HepG2 (cell line): ENCODE data around the gene RUNX2. TPM values are rescaled to one million over a fixed set of nuclear protein-coding genes. Genes with fewer than 3 reads are reported as not detected.

Experiments used
- ATAC-seq: fragments of 200-7000 bp; cut with Tn5 transposase; 3 replicates; pipeline ENCODE4 v1.9.1; 2020; ENCODE audit warnings: mild to moderate bottlenecking, moderate library complexity
- BruUV-seq: library from RNA; stranded (reverse); fragments of 400-500 nt; replicated peaks from 2 replicates; lab custom pipeline; 2021; lab: Mats Ljungman, UMichigan
- CTCF ChIA-PET: fragments of 300-600 bp; formaldehyde crosslinking; extraction: SDS; loops from one replicate; lab custom pipeline; 2021; ENCODE audit warnings: low total read pairs, inconsistent platforms, low intra/inter-chr PET ratio; lab: Yijun Ruan, JAX
- POLR2A ChIA-PET: fragments of 350-600 bp; sonication (Branson Sonifier 250); formaldehyde crosslinking; loops from one replicate; lab custom pipeline; 2020; ENCODE audit warnings: antibody characterized with exemption, inconsistent platforms; lab: Yijun Ruan, JAX
- DNase-seq: peaks from one replicate; pipeline ENCODE4 v3.0.0-alpha.2; 2015; ENCODE audit warnings: low spot score
- FAIRE-seq: peaks from 3 replicates; lab custom pipeline; 2011; peaks lifted over from hg19 to GRCh38; lab: Jason Lieb, UNC
- H2AFZ ChIP-seq: one replicate; pipeline ENCODE4 v1.6.1; 2011; ENCODE audit warnings: low read length, inconsistent platforms
- H3K27ac ChIP-seq: fragments of 300-600 bp; 3 replicates; pipeline ENCODE4 v1.8.0; 2011; ENCODE audit warnings: mixed run types, mild to moderate bottlenecking, mixed read lengths, low read length, inconsistent platforms; ENCODE audit not compliant: insufficient read depth; ENCODE audit errors: extremely low read length
- H3K27me3 ChIP-seq, 2 experiments: fragments of 200-600 bp in 1 of 2; 2 replicates in 1 of 2; 3 replicates in 1 of 2; pipeline versions ENCODE4 v1.6.0 to v1.8.0; 2011; ENCODE audit warnings: low read length in 2 of 2, mild to moderate bottlenecking in 2 of 2, moderate library complexity in 2 of 2, inconsistent platforms in 1 of 2; ENCODE audit not compliant: insufficient read depth in 2 of 2, control insufficient read depth in 1 of 2
- H3K36me3 ChIP-seq, 2 experiments: fragments of 200-600 bp in 1 of 2; replicated peaks in 1 of 2; 2 replicates in 1 of 2; 3 replicates in 1 of 2; pipeline versions ENCODE4 v1.5.1 to v1.8.0; 2011; ENCODE audit warnings: low read length in 2 of 2, inconsistent platforms in 1 of 2; ENCODE audit not compliant: insufficient read depth in 2 of 2, control insufficient read depth in 1 of 2
- H3K4me1 ChIP-seq: 2 replicates; pipeline ENCODE4 v1.5.1; 2012; ENCODE audit warnings: low read length, inconsistent platforms; ENCODE audit not compliant: insufficient read depth
- H3K4me2 ChIP-seq: 2 replicates; pipeline ENCODE4 v1.6.0; 2011; ENCODE audit warnings: low read depth, low read length, inconsistent platforms
- H3K4me3 ChIP-seq, 3 experiments: fragments of 200-600 bp in 1 of 3; sonication (generic), shearing (Covaris generic) in 1 of 3; replicated peaks in 1 of 3; 2 replicates each; pipeline ENCODE4 v1.5.1; 2011 to 2016; ENCODE audit warnings: low read length in 3 of 3, inconsistent platforms in 2 of 3, low read depth in 2 of 3, mild to moderate bottlenecking in 2 of 3, control low read depth in 1 of 3, mixed read lengths in 1 of 3; ENCODE audit not compliant: insufficient read depth in 1 of 3
- H3K79me2 ChIP-seq: one replicate; pipeline ENCODE4 v1.6.1; 2011; ENCODE audit warnings: low read length, inconsistent platforms; ENCODE audit not compliant: insufficient read depth
- H3K9ac ChIP-seq: 2 replicates; pipeline ENCODE4 v1.6.0; 2011; ENCODE audit warnings: mild to moderate bottlenecking, low read depth, low read length, inconsistent platforms; ENCODE audit not compliant: insufficient read depth
- H3K9me3 ChIP-seq: 2 replicates; pipeline ENCODE4 v1.5.1; 2012; ENCODE audit warnings: mild to moderate bottlenecking, low read length
- H4K20me1 ChIP-seq: 2 replicates; pipeline ENCODE4 v1.6.0; 2011; ENCODE audit warnings: inconsistent platforms, mild to moderate bottlenecking, low read length, moderate library complexity; ENCODE audit not compliant: insufficient read depth
- CHCHD3 ChIP-seq: sonication (generic); formaldehyde crosslinking; IDR thresholded peaks from 2 replicates; pipeline ENCODE4 v1.8.0; 2022; ENCODE audit warnings: mild to moderate bottlenecking, missing genetic modification reagents, moderate library complexity
- HMGA1 ChIP-seq: sonication (generic); formaldehyde crosslinking; conservative IDR thresholded peaks from 2 replicates; pipeline ENCODE4 v1.4.0; 2020; ENCODE audit warnings: missing genetic modification reagents
- RXRB ChIP-seq: IDR thresholded peaks from 2 replicates; pipeline ENCODE4 v1.6.1; 2016; ENCODE audit warnings: borderline replicate concordance, missing genetic modification reagents, missing compliant biosample characterization
- ZBTB20 ChIP-seq: sonication (generic); formaldehyde crosslinking; IDR thresholded peaks from 2 replicates; pipeline ENCODE4 v1.8.1; 2023; ENCODE audit warnings: missing genetic modification reagents, low read depth, mild to moderate bottlenecking, borderline replicate concordance
- ZNF605 ChIP-seq: sonication (generic); formaldehyde crosslinking; IDR thresholded peaks from 2 replicates; pipeline ENCODE4 v1.8.0; 2022; ENCODE audit warnings: mild to moderate bottlenecking, missing genetic modification reagents
- ZNF709 ChIP-seq: sonication (generic); formaldehyde crosslinking; IDR thresholded peaks from 2 replicates; pipeline ENCODE4 v1.5.0; 2020; ENCODE audit warnings: mild to moderate bottlenecking, missing genetic modification reagents
- WGBS: methylation state at CpG from one replicate; pipeline ENCODE4 v1.1.6; 2017; ENCODE audit warnings: low lambda C conversion rate; 5-methylcytosine and 5-hydroxymethylcytosine counted together
- in situ Hi-C: cut with HindIII; loops from 2 replicates; pipeline ENCODE4 v1.10.0; 2017; ENCODE audit warnings: low pct_unique_long_range_greater_than_20kb; ENCODE audit not compliant: extremely low pct_ligation_motif_present
- intact Hi-C: fragments of 100-400 bp; cut with micrococcal nuclease; formaldehyde crosslinking; loops from one replicate; pipeline ENCODE4 v1.10.0; 2022; ENCODE audit not compliant: unreplicated experiment
- polyA plus RNA-seq, 8 experiments: library from polyadenylated mRNA; depleted of rRNA in 3 of 8; stranded (reverse) in 7 of 8; unstranded in 1 of 8; fragments of >200 nt; fragmentation: Illumina TruSeq in 4 of 8; extraction: Trizol in 4 of 8; gene quantifications; 2 replicates each; pipeline versions ENCODE4 v1.2.1 to v1.2.3, GENCODE V29; 2011 to 2016; ENCODE audit warnings: low read depth in 4 of 8, missing spikeins in 1 of 8, mixed read lengths in 1 of 8; ENCODE audit not compliant: insufficient read depth in 1 of 8
- total RNA-seq, 5 experiments: library from RNA; depleted of rRNA; stranded (reverse); fragments of >200 nt; fragmentation: Illumina TruSeq; extraction: Trizol; gene quantifications; 2 replicates each; pipeline ENCODE4 v1.2.3, GENCODE V29; 2016; ENCODE audit warnings: low read depth in 1 of 5
- TF ChIP-seq, protein P1 (sequence below): sonication (generic); formaldehyde crosslinking; IDR thresholded peaks from 2 replicates; pipeline ENCODE4 v1.5.0; 2020; ENCODE audit warnings: mild to moderate bottlenecking, missing genetic modification reagents, moderate library complexity
- TF ChIP-seq, protein P2 (sequence below), 2 experiments: sonication (generic) in 1 of 2; formaldehyde crosslinking in 1 of 2; IDR thresholded peaks; 2 replicates each; pipeline versions ENCODE4 v1.6.1 to v1.9.0; 2014 to 2022; ENCODE audit warnings: antibody characterized with exemption in 1 of 2, borderline replicate concordance in 1 of 2, inconsistent platforms in 1 of 2, low read depth in 1 of 2, missing genetic modification reagents in 1 of 2

Gene RUNX2
- total and polyA plus RNA-seq, 2 of the 13 experiments (the other 11 are each of a cell fraction or from before 2014, with no cell fraction given), result not detected

DNA sequence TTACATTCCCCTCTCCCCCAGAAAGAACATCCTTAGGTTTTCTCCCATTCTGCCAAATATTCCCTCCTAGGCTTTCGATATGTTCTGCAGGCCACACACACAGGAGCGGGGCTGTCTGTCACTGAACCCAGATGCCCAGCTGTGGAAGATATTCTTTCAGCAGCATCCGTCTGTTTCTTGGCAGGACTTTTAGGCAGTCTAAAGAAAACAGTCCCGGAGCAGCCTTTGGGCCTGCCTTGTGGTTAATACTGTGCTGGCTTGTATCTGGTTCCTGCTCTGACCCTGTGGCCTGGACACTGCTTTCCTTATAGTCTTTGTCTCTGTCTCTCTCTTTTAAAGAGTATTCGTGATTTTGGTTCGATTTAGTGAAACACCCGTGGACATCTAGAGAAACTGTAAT lies 144.3 kb downstream of the RUNX2 start:
- POLR2A ChIA-PET, result no interaction called here
- CTCF ChIA-PET, result no interaction called here
- Histone ChIP-seq H4K20me1 (no peaks in the 10 kb centered on the region), H3K79me2 (no peaks in the 10 kb centered on the region), H3K27ac (no peak overlapping the region), H3K27me3 (peaks cover 0 to 9% of the 10 kb centered on the region in 2 experiments; a peak in 2 of 5 replicates), H3K9me3 (no peaks in the 10 kb centered on the region), H3K4me3 (no peak overlapping the region)
- intact Hi-C loops (no loop called here), in situ Hi-C loops (no loop called here)
- no peak for TF ChIP-seq CHCHD3 (CRISPR knock-in tag)
- no peak for TF ChIP-seq HMGA1 (CRISPR knock-in tag)
- TF ChIP-seq ZBTB20 (CRISPR knock-in tag), result no peak
- TF ChIP-seq, protein P1, sequence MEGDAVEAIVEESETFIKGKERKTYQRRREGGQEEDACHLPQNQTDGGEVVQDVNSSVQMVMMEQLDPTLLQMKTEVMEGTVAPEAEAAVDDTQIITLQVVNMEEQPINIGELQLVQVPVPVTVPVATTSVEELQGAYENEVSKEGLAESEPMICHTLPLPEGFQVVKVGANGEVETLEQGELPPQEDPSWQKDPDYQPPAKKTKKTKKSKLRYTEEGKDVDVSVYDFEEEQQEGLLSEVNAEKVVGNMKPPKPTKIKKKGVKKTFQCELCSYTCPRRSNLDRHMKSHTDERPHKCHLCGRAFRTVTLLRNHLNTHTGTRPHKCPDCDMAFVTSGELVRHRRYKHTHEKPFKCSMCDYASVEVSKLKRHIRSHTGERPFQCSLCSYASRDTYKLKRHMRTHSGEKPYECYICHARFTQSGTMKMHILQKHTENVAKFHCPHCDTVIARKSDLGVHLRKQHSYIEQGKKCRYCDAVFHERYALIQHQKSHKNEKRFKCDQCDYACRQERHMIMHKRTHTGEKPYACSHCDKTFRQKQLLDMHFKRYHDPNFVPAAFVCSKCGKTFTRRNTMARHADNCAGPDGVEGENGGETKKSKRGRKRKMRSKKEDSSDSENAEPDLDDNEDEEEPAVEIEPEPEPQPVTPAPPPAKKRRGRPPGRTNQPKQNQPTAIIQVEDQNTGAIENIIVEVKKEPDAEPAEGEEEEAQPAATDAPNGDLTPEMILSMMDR, result no peak
- TF ChIP-seq ZNF605 (CRISPR knock-in tag), result no peak
- TF ChIP-seq ZNF709 (CRISPR knock-in tag), result no peak
- TF ChIP-seq, protein P2, sequence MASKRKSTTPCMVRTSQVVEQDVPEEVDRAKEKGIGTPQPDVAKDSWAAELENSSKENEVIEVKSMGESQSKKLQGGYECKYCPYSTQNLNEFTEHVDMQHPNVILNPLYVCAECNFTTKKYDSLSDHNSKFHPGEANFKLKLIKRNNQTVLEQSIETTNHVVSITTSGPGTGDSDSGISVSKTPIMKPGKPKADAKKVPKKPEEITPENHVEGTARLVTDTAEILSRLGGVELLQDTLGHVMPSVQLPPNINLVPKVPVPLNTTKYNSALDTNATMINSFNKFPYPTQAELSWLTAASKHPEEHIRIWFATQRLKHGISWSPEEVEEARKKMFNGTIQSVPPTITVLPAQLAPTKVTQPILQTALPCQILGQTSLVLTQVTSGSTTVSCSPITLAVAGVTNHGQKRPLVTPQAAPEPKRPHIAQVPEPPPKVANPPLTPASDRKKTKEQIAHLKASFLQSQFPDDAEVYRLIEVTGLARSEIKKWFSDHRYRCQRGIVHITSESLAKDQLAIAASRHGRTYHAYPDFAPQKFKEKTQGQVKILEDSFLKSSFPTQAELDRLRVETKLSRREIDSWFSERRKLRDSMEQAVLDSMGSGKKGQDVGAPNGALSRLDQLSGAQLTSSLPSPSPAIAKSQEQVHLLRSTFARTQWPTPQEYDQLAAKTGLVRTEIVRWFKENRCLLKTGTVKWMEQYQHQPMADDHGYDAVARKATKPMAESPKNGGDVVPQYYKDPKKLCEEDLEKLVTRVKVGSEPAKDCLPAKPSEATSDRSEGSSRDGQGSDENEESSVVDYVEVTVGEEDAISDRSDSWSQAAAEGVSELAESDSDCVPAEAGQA (IDR thresholded peaks at IDR 0.05; ENCODE audit: low read depth), result no peak
- TF ChIP-seq, protein P2 (CRISPR knock-in tag; IDR thresholded peaks at IDR 0.05; ENCODE audit: borderline replicate concordance), result no peak
- no peak for TF ChIP-seq RXRB
- TF ChIP-seq, all 625 proteins: peak for 0
- Histone ChIP-seq H3K36me3 (no peaks in the 10 kb centered on the region), H3K9ac (no peak overlapping the region), H3K4me2 (no peak overlapping the region), H2AFZ (no peak overlapping the region), H3K4me1 (no peaks in the 10 kb centered on the region)
- WGBS, result 46% methylated on average over 7 of the region's 7 CpGs
- ATAC-seq (no peak), DNase-seq (no peak), FAIRE-seq (no peak)
- BruUV-seq, result no TSS peak
